ENCODE measurements around the gene RRP1B.

GRCh38 chr21:43688906-43689305, 29.5 kb downstream of the RRP1B start:
- TF ChIP-seq POLR2A (IDR thresholded peaks at IDR 0.05): no peak
- TF ChIP-seq CTCF (IDR thresholded peaks at IDR 0.05): no peak
- no peak for TF ChIP-seq POLR2AphosphoS5 (IDR thresholded peaks at IDR 0.05)
